Measurements from ENCODE around the gene FFAR3. TPM values are rescaled to one million over a fixed set of nuclear protein-coding genes. Genes with fewer than 3 reads are reported as not detected.

The FFAR3 gene
- total and polyA plus RNA-seq, 4 experiments from 2014 or later = not detected

DNA sequence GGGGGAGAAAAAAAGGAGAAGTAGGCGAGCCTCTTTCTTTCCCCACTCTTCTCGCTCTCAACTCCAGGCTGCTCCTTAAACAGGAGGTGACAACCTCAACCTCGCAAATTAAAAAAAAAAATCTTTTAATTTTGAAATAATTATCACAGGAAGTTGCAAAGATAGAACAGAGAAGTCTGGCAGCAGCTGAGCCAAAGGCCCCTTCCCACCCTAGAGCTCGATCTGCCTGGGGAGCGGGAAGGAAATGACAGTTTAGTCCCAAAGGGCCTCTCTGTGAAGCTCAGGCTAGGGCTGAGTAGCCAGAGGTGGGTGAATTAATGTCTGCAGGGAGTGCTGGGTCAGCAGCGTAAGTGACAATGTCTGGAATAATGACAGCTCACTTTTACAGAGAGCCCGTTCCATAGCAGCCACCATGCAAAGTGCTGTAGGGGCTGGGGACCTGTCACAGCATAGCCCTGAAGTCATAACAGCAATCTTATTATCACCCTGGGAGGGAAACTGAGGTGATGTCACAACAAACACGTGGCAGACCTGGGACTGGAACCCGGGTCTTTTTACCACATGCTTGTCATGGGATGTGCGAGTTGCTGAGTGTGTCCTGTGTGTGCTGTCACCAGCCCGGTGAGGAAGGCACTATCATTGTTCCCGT lies 38.1 kb upstream of the FFAR3 start:
- intact Hi-C loops (cut with micrococcal nuclease) = no loop called here
- POLR2A ChIA-PET (ENCODE audit: partially characterized antibody) = no interaction called here
- peaks cover 0 to 12% (median 6%) of the 10 kb centered on the region in 4 donors for H3K4me1 Mint-ChIP-seq

DNA sequence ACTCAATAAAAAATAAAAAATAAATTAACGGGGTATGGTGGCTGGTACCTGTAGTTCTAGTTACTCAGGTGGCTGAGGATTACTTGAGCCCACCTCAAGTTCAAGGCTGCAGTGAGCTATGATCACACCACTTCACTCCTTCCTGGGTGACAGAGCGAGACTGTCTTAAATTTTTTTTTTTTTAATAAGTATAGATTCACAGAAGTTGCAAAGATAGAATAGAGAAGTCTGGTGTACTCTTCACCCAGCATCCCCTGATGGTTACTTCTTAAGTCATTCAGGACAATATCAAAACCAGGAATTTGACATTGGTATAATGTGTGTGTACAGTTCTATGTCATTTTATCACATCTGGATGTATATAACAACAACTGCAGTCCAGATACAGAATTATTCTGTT lies 37.0 kb upstream of the FFAR3 start:
- Mint-ChIP-seq H3K9me3 (peaks cover 0 to 9% (median 0%) of the 10 kb centered on the region in 8 donors), H3K4me3 (no peak overlapping the region), H3K27ac (no peak overlapping the region), H3K36me3 (no peaks in the 10 kb centered on the region), H3K4me1 (peaks cover 0 to 12% (median 6%) of the 10 kb centered on the region in 4 donors), H3K27me3 (peaks cover 0 to 2% of the 10 kb centered on the region in 2 donors)
- no peaks in the 10 kb centered on the region for H3K9me3 ChIP-seq (ENCODE audit: control insufficient read depth in 1 of 2, low read length in 2 of 2)
- H3K27me3 ChIP-seq (ENCODE audit: insufficient read depth, low read length) = no peaks in the 10 kb centered on the region
- intact Hi-C loops (cut with micrococcal nuclease) = no loop called here
- H3K27ac ChIP-seq (ENCODE audit: low read depth, low read length) = no peak overlapping the region
- no peak overlapping the region for H3K4me3 ChIP-seq (ENCODE audit: low read length in 2 of 2)
- ChIA-PET CTCF (ENCODE audit: partially characterized antibody) (no interaction called here), POLR2A (ENCODE audit: partially characterized antibody) (no interaction called here)
- peaks cover 6% of the 10 kb centered on the region for H3K4me1 ChIP-seq (ENCODE audit: insufficient read depth, low read length)
- no peak for DNase-seq
- H3K36me3 ChIP-seq (ENCODE audit: insufficient read depth, low read length) = no peaks in the 10 kb centered on the region

More for the DNA sequence above, 38.1 kb upstream of the FFAR3 start:
- H3K27ac Mint-ChIP-seq = no peak overlapping the region
- peaks cover 0 to 2% of the 10 kb centered on the region in 2 donors for H3K27me3 Mint-ChIP-seq
- no peak overlapping the region for H3K4me3 Mint-ChIP-seq
- no peaks in the 10 kb centered on the region for H3K9me3 ChIP-seq (ENCODE audit: control insufficient read depth in 1 of 2, low read length in 2 of 2)
- peaks cover 6% of the 10 kb centered on the region for H3K4me1 ChIP-seq (ENCODE audit: insufficient read depth, low read length)
- H3K9me3 Mint-ChIP-seq = peaks cover 0 to 9% (median 0%) of the 10 kb centered on the region in 8 donors
- CTCF ChIA-PET (ENCODE audit: partially characterized antibody) = interaction anchor here (0.7 kb wide), 1 partner anchor 196 kb away, joined by 3 read pairs; no protein-coding TSS in a partner anchor
- H3K36me3 ChIP-seq (ENCODE audit: insufficient read depth, low read length) = no peaks in the 10 kb centered on the region
- H3K36me3 Mint-ChIP-seq = no peaks in the 10 kb centered on the region
- H3K4me3 ChIP-seq (ENCODE audit: low read length in 2 of 2) = no peak overlapping the region
- H3K27me3 ChIP-seq (ENCODE audit: insufficient read depth, low read length) = no peaks in the 10 kb centered on the region
- DNase-seq = no peak
- no peak overlapping the region for H3K27ac ChIP-seq (ENCODE audit: low read depth, low read length)

GRCh38 chr19:35322014-35322413 lies 36.2 kb upstream of the FFAR3 start:
- Histone ChIP-seq H3K4me1 (ENCODE audit: insufficient read depth, low read length) (peaks cover 6% of the 10 kb centered on the region), H3K27ac (ENCODE audit: low read depth, low read length) (no peak overlapping the region), H3K4me3 (ENCODE audit: low read length in 2 of 2) (no peak overlapping the region), H3K27me3 (ENCODE audit: insufficient read depth, low read length) (no peaks in the 10 kb centered on the region), H3K36me3 (ENCODE audit: insufficient read depth, low read length) (no peaks in the 10 kb centered on the region), H3K9me3 (ENCODE audit: control insufficient read depth in 1 of 2, low read length in 2 of 2) (no peaks in the 10 kb centered on the region)
- ChIA-PET POLR2A (ENCODE audit: partially characterized antibody) (no interaction called here), CTCF (ENCODE audit: partially characterized antibody) (interaction anchor here (0.6 kb wide), 1 partner anchor 13 kb away, joined by 4 read pairs; no protein-coding TSS in a partner anchor)
- Mint-ChIP-seq H3K36me3 (no peaks in the 10 kb centered on the region), H3K4me1 (peaks cover 0 to 12% (median 6%) of the 10 kb centered on the region in 4 donors), H3K9me3 (peaks cover 0 to 9% (median 0%) of the 10 kb centered on the region in 8 donors), H3K27ac (no peak overlapping the region), H3K27me3 (peaks cover 0 to 2% of the 10 kb centered on the region in 2 donors), H3K4me3 (no peak overlapping the region)
- no peak for DNase-seq
- intact Hi-C loops (cut with micrococcal nuclease) = no loop called here

GRCh38 chr19:35327642-35328041 lies 30.6 kb upstream of the FFAR3 start:
- ChIA-PET POLR2A (ENCODE audit: partially characterized antibody) (no interaction called here), CTCF (ENCODE audit: partially characterized antibody) (no interaction called here)
- no peak overlapping the region for H3K4me3 ChIP-seq (ENCODE audit: low read length in 2 of 2)
- H3K36me3 ChIP-seq (ENCODE audit: insufficient read depth, low read length) = no peaks in the 10 kb centered on the region
- peaks cover 3% of the 10 kb centered on the region for H3K4me1 ChIP-seq (ENCODE audit: insufficient read depth, low read length)
- H3K9me3 ChIP-seq (ENCODE audit: control insufficient read depth in 1 of 2, low read length in 2 of 2) = no peaks in the 10 kb centered on the region
- no peak overlapping the region for H3K27ac ChIP-seq (ENCODE audit: low read depth, low read length)
- H3K9me3 Mint-ChIP-seq = no peaks in the 10 kb centered on the region
- no peak overlapping the region for H3K4me3 Mint-ChIP-seq
- H3K27me3 ChIP-seq (ENCODE audit: insufficient read depth, low read length) = no peaks in the 10 kb centered on the region
- peaks cover 1 to 3% (median 2%) of the 10 kb centered on the region in 4 donors for H3K4me1 Mint-ChIP-seq
- H3K27me3 Mint-ChIP-seq = peaks cover 7 to 13% of the 10 kb centered on the region in 2 donors
- intact Hi-C loops (cut with micrococcal nuclease) = no loop called here
- peak overlapping the region in 1 of 7 donors; percentile 24 for H3K27ac Mint-ChIP-seq
- no peaks in the 10 kb centered on the region for H3K36me3 Mint-ChIP-seq
- DNase-seq = no peak

DNA sequence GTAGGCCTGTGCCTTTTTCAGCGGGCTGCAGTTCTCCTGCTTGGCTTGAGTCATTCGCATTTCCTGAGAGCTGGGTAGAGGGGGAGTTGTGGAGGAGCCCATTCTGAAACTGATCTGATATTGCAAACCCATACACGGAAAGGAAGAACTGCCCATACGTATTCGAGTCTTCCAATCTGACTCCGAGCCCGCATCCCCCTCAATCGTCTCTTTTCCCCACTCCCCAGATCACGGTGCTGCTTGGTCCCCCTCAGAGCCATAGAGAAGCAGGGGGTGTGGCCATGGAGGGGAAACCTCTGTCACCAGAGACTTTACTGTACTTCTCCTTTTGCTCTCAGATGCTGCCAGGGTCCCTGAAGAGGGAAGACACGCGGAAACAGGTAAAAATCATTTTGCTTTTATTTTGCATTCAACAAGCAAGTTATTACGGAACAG lies 29.4 kb upstream of the FFAR3 start, which contains the start of gene CD22:
Gene CD22 (plus strand): TSS at position 337 of the 435 bp plus-strand sequence. CDS start 2,854 bp downstream, outside the sequence.
- H3K36me3 Mint-ChIP-seq = no peaks in the 10 kb centered on the region
- Histone ChIP-seq H3K4me1 (ENCODE audit: insufficient read depth, low read length) (peaks cover 9% of the 10 kb centered on the region), H3K4me3 (ENCODE audit: low read length in 2 of 2) (no peak within 1 kb of the TSS), H3K9me3 (ENCODE audit: control insufficient read depth in 1 of 2, low read length in 2 of 2) (no peaks in the 10 kb centered on the region), H3K36me3 (ENCODE audit: insufficient read depth, low read length) (no peaks in the 10 kb centered on the region), H3K27ac (ENCODE audit: low read depth, low read length) (no peak within 1 kb of the TSS), H3K27me3 (ENCODE audit: insufficient read depth, low read length) (no peaks in the 10 kb centered on the region)
- H3K27me3 Mint-ChIP-seq = peaks cover 7 to 16% of the 10 kb centered on the region in 2 donors
- no peak for DNase-seq
- H3K27ac Mint-ChIP-seq = no peak within 1 kb of the TSS
- intact Hi-C loops (cut with micrococcal nuclease) = no loop called here
- no peak within 1 kb of the TSS for H3K4me3 Mint-ChIP-seq
- ChIA-PET CTCF (ENCODE audit: partially characterized antibody) (no interaction called here), POLR2A (ENCODE audit: partially characterized antibody) (no interaction called here)
- peaks cover 6 to 12% (median 8%) of the 10 kb centered on the region in 4 donors for H3K4me1 Mint-ChIP-seq
- no peaks in the 10 kb centered on the region for H3K9me3 Mint-ChIP-seq

DNA sequence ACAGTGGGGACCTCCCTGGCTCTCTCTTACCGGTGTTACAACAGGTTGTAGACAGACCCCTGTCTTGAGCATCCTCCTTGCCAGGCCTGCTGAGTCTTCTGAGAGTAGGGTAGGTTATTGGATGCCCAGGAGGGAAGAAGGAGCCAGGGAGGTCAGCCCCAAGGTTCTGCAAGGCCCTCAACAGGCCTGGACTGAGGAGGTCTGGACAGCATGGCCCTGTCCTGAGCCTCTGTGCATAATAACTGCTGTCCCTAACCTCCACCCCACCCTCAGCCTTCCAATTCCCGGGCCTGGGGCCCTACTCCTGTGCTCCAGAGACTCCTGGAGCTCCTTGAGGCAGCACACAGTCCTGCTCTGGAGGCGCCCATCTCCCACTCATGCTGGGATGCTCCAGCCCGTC lies 28.9 kb upstream of the FFAR3 start:
- Mint-ChIP-seq H3K27me3 (peaks cover 7 to 19% of the 10 kb centered on the region in 2 donors), H3K27ac (no peak overlapping the region), H3K9me3 (no peaks in the 10 kb centered on the region), H3K4me1 (peaks cover 6 to 12% (median 8%) of the 10 kb centered on the region in 4 donors), H3K36me3 (no peaks in the 10 kb centered on the region), H3K4me3 (no peak overlapping the region)
- peak in 1 of 5 donors; percentile 16 for DNase-seq
- Histone ChIP-seq H3K4me1 (ENCODE audit: insufficient read depth, low read length) (peaks cover 9% of the 10 kb centered on the region), H3K27me3 (ENCODE audit: insufficient read depth, low read length) (no peaks in the 10 kb centered on the region), H3K36me3 (ENCODE audit: insufficient read depth, low read length) (no peaks in the 10 kb centered on the region), H3K9me3 (ENCODE audit: control insufficient read depth in 1 of 2, low read length in 2 of 2) (no peaks in the 10 kb centered on the region), H3K4me3 (ENCODE audit: low read length in 2 of 2) (no peak overlapping the region), H3K27ac (ENCODE audit: low read depth, low read length) (no peak overlapping the region)
- intact Hi-C loops (cut with micrococcal nuclease) = no loop called here
- ChIA-PET CTCF (ENCODE audit: partially characterized antibody) (no interaction called here), POLR2A (ENCODE audit: partially characterized antibody) (no interaction called here)

GRCh38 chr19:35330475-35330874 lies 27.8 kb upstream of the FFAR3 start:
- H3K36me3 Mint-ChIP-seq = no peaks in the 10 kb centered on the region
- no peak overlapping the region for H3K27ac Mint-ChIP-seq
- ChIA-PET POLR2A (ENCODE audit: partially characterized antibody) (no interaction called here), CTCF (ENCODE audit: partially characterized antibody) (no interaction called here)
- H3K4me3 Mint-ChIP-seq = no peak overlapping the region
- intact Hi-C loops (cut with micrococcal nuclease) = no loop called here
- peaks cover 9% of the 10 kb centered on the region for H3K4me1 ChIP-seq (ENCODE audit: insufficient read depth, low read length)
- peaks cover 6 to 15% (median 10%) of the 10 kb centered on the region in 4 donors for H3K4me1 Mint-ChIP-seq
- DNase-seq = peak in 1 of 5 donors; percentile 18
- peaks cover 7 to 22% of the 10 kb centered on the region in 2 donors for H3K27me3 Mint-ChIP-seq
- H3K36me3 ChIP-seq (ENCODE audit: insufficient read depth, low read length) = no peaks in the 10 kb centered on the region
- H3K9me3 Mint-ChIP-seq = no peaks in the 10 kb centered on the region
- H3K9me3 ChIP-seq (ENCODE audit: control insufficient read depth in 1 of 2, low read length in 2 of 2) = no peaks in the 10 kb centered on the region
- H3K27me3 ChIP-seq (ENCODE audit: insufficient read depth, low read length) = no peaks in the 10 kb centered on the region
- no peak overlapping the region for H3K27ac ChIP-seq (ENCODE audit: low read depth, low read length)
- H3K4me3 ChIP-seq (ENCODE audit: low read length in 2 of 2) = no peak overlapping the region
